ENCODE data around the gene B3GALT4. TPM values are rescaled to one million over a fixed set of nuclear protein-coding genes. Genes with fewer than 3 reads are reported as not detected.

B3GALT4 gene
- total and polyA plus RNA-seq, 11 donors: 7.3 to 13.8 (median 9.0) TPM

GRCh38 chr6:33292996-33293682 is 16.2 kb downstream of the B3GALT4 start:
- H3K4me1 ChIP-seq: peaks cover 0 to 33% (median 23%) of the 10 kb centered on the region in 12 donors
- H3K4me3 ChIP-seq: no peak overlapping the region
- ATAC-seq (no peak), DNase-seq (peak in 1 of 5 donors; percentile 39)
- H3K9me3 ChIP-seq: no peaks in the 10 kb centered on the region
- 85 to 90% (median 87%) methylated on average over 15 to 16 of the region's 16 CpGs for WGBS, 4 donors
- TF ChIP-seq POLR2A (IDR thresholded peaks at IDR 0.05): no peak
- no peak for TF ChIP-seq CTCF (IDR thresholded peaks at IDR 0.05)
- H3K27me3 ChIP-seq: no peaks in the 10 kb centered on the region
- H3K27ac ChIP-seq: no peak overlapping the region
- intact Hi-C loops (cut with DNase I): no loop called here
- H3K36me3 ChIP-seq: peaks cover 0 to 65% (median 59%) of the 10 kb centered on the region in 9 donors

- no peak for TF ChIP-seq POLR2A (IDR thresholded peaks at IDR 0.05)
- TF ChIP-seq CTCF (IDR thresholded peaks at IDR 0.05): no peak
- no peak overlapping the region for H3K27ac ChIP-seq
- intact Hi-C loops (cut with DNase I): no loop called here
- H3K27me3 ChIP-seq: no peaks in the 10 kb centered on the region
- no peak overlapping the region for H3K4me3 ChIP-seq
- ATAC-seq (no peak), DNase-seq (no peak)
- peaks cover 0 to 32% (median 18%) of the 10 kb centered on the region in 12 donors for H3K4me1 ChIP-seq
- H3K36me3 ChIP-seq: peaks cover 0 to 65% (median 59%) of the 10 kb centered on the region in 9 donors
- H3K9me3 ChIP-seq: no peaks in the 10 kb centered on the region
- 69 to 74% (median 71%) methylated on average over 10 of the region's 10 CpGs for WGBS, 4 donors
These were observed 17.3 kb downstream of the B3GALT4 start for GRCh38 chr6:33294086-33294823.

- H3K9me3 ChIP-seq: no peaks in the 10 kb centered on the region
- no peak overlapping the region for H3K4me3 ChIP-seq
- peaks cover 0 to 31% (median 18%) of the 10 kb centered on the region in 12 donors for H3K4me1 ChIP-seq
- H3K27me3 ChIP-seq: no peaks in the 10 kb centered on the region
- WGBS, 4 donors: 86 to 91% (median 88%) methylated on average over 15 of the region's 15 CpGs
- no peak overlapping the region for H3K27ac ChIP-seq
- ATAC-seq: no peak
- peak in 1 of 5 donors; percentile 55 for DNase-seq
- H3K36me3 ChIP-seq: peaks cover 0 to 65% (median 58%) of the 10 kb centered on the region in 9 donors
- TF ChIP-seq POLR2A (IDR thresholded peaks at IDR 0.05) (no peak), CTCF (IDR thresholded peaks at IDR 0.05) (no peak)
- intact Hi-C loops (cut with DNase I): no loop called here
These were observed 18.9 kb downstream of the B3GALT4 start for GRCh38 chr6:33295621-33296369.
